ENCODE measurements around the gene MARF1.

DNA sequence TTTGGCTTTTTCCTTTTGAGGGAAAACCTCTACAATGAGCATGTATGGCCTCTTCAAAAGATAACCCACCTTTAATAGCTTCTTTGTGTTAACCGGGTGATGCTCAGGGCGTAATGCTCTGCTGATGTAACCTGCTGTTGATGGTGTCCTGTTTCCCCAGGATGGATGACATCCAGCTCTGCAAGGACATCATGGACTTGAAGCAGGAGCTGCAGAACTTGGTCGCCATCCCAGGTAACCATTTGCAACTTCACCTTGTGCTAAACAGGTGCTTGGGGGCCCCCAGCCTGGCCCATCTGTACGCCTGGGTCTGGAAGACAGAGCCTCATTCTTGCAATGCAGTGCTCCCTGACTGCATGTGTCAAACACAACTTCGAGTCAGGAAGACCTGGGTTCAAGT, 75.1 kb downstream of the MARF1 start:
- TF ChIP-seq EP300 (IDR thresholded peaks at IDR 0.05) (no peak), POLR2A (IDR thresholded peaks at IDR 0.05) (no peak)
